H1 (cell line): ENCODE measurements around the gene SEPTIN7. TPM values are rescaled to one million over a fixed set of nuclear protein-coding genes. Genes with fewer than 3 reads are reported as not detected.

ENCODE experiments used
- CTCF ChIA-PET: fragments of 300-600 bp; sonication (Branson Sonifier 250); formaldehyde crosslinking; loops from one replicate; lab custom pipeline; 2021; ENCODE audit not compliant: partially characterized antibody; lab: Charles Lee
- POLR2A ChIA-PET: fragments of 300-600 bp; sonication (Branson Sonifier 250); formaldehyde crosslinking; loops from one replicate; lab custom pipeline; 2021; ENCODE audit warnings: inconsistent platforms; ENCODE audit not compliant: partially characterized antibody; lab: Charles Lee
- DNase-seq, 2 experiments: peaks; one replicate each; pipeline versions ENCODE4 v3.0.0 to v3.0.0-alpha.2; 2010 to 2022; ENCODE audit warnings: low spot score in 2 of 2, low read depth in 1 of 2, mixed read lengths in 1 of 2
- FAIRE-seq: peaks from 2 replicates; lab custom pipeline; 2011; peaks lifted over from hg19 to GRCh38; lab: Jason Lieb, UNC
- H2AFZ ChIP-seq: 2 replicates; pipeline ENCODE4 v1.8.1; 2012; ENCODE audit warnings: low read length, inconsistent platforms
- H2AK5ac ChIP-seq: 2 replicates; pipeline ENCODE4 v1.6.1; 2013; ENCODE audit warnings: low read depth, low read length
- H2BK120ac ChIP-seq: replicated peaks from 2 replicates; pipeline ENCODE3; 2013; ENCODE audit warnings: low read depth, low read length, inconsistent platforms
- H2BK12ac ChIP-seq: 2 replicates; pipeline ENCODE4 v1.6.1; 2013; ENCODE audit warnings: low read depth, low read length
- H2BK15ac ChIP-seq: 2 replicates; pipeline ENCODE4 v1.6.1; 2013; ENCODE audit warnings: low read length
- H2BK20ac ChIP-seq: 2 replicates; pipeline ENCODE4 v1.6.1; 2013; ENCODE audit warnings: low read length
- H2BK5ac ChIP-seq: 2 replicates; pipeline ENCODE4 v1.6.1; 2013; ENCODE audit warnings: low read depth, low read length
- H3K14ac ChIP-seq: 2 replicates; pipeline ENCODE4 v1.6.1; 2013; ENCODE audit warnings: inconsistent platforms; ENCODE audit not compliant: insufficient read length
- H3K18ac ChIP-seq: 2 replicates; pipeline ENCODE4 v1.6.1; 2013; ENCODE audit warnings: low read length; ENCODE audit errors: extremely low read depth
- H3K23ac ChIP-seq: 2 replicates; pipeline ENCODE4 v1.6.1; 2013; ENCODE audit warnings: inconsistent platforms; ENCODE audit not compliant: insufficient read length
- H3K23me2 ChIP-seq: 2 replicates; pipeline ENCODE4 v1.6.1; 2013; ENCODE audit warnings: low read depth, low read length
- H3K27ac ChIP-seq: 2 replicates; pipeline ENCODE4 v1.6.1; 2011; ENCODE audit warnings: low read depth, low read length, inconsistent platforms
- H3K27me3 ChIP-seq, 4 experiments: replicated peaks in 1 of 4; 1 replicate in 1 of 4; 2 replicates in 3 of 4; pipeline versions ENCODE4 v1.6.1 to v1.8.1; 2011 to 2013; ENCODE audit warnings: low read length in 3 of 4, mild to moderate bottlenecking in 3 of 4, inconsistent platforms in 2 of 4, mixed read lengths in 2 of 4, moderate library complexity in 1 of 4; ENCODE audit not compliant: control insufficient read depth in 3 of 4, insufficient read depth in 3 of 4; ENCODE audit errors: extremely low read depth in 1 of 4
- H3K36me3 ChIP-seq, 4 experiments: 2 replicates each; pipeline versions ENCODE4 v1.6.1 to v1.8.1; 2011 to 2013; ENCODE audit warnings: mild to moderate bottlenecking in 4 of 4, low read length in 3 of 4, moderate library complexity in 2 of 4, control low read depth in 1 of 4, inconsistent platforms in 1 of 4; ENCODE audit not compliant: insufficient read depth in 4 of 4, control insufficient read depth in 2 of 4
- H3K4ac ChIP-seq: replicated peaks from 2 replicates; pipeline ENCODE3; 2013; ENCODE audit warnings: low read length, low read depth, mixed read lengths, inconsistent platforms; ENCODE audit not compliant: insufficient read length
- H3K4me1 ChIP-seq, 4 experiments: replicated peaks in 1 of 4; 1 replicate in 1 of 4; 2 replicates in 3 of 4; pipeline versions ENCODE4 v1.6.1 to v1.8.1; 2011 to 2013; ENCODE audit warnings: low read length in 3 of 4, inconsistent platforms in 2 of 4, mixed read lengths in 1 of 4; ENCODE audit not compliant: insufficient read depth in 4 of 4, control insufficient read depth in 3 of 4
- H3K4me2 ChIP-seq, 2 experiments: 2 replicates each; pipeline versions ENCODE4 v1.6.1 to v1.8.1; 2011 to 2013; ENCODE audit warnings: low read depth in 2 of 2, low read length in 2 of 2, control low read depth in 1 of 2, inconsistent platforms in 1 of 2, mild to moderate bottlenecking in 1 of 2; ENCODE audit not compliant: insufficient read depth in 1 of 2
- H3K4me3 ChIP-seq, 4 experiments: fragments of 200-600, 300-600 bp in 1 of 4; sonication (generic), shearing (Covaris generic), sonication (Bioruptor Twin) in 1 of 4; 2 replicates each; pipeline versions ENCODE4 v1.5.1 to v1.8.1; 2011 to 2016; ENCODE audit warnings: low read length in 4 of 4, low read depth in 3 of 4, control low read depth in 2 of 4, inconsistent platforms in 2 of 4, mild to moderate bottlenecking in 2 of 4, mixed read lengths in 1 of 4, moderate library complexity in 1 of 4; ENCODE audit not compliant: insufficient read depth in 2 of 4; ENCODE audit errors: extremely low read depth in 1 of 4
- H3K56ac ChIP-seq: replicated peaks from 2 replicates; pipeline ENCODE3; 2013; ENCODE audit warnings: low read depth, mild to moderate bottlenecking, mixed read lengths, low read length, inconsistent platforms; ENCODE audit not compliant: insufficient read length
- H3K79me1 ChIP-seq: 2 replicates; pipeline ENCODE4 v1.6.1; 2013; ENCODE audit warnings: low read depth, low read length, control low read depth
- H3K79me2 ChIP-seq, 2 experiments: 2 replicates each; pipeline versions ENCODE4 v1.6.1 to v1.8.1; 2012 to 2013; ENCODE audit warnings: low read length in 2 of 2, mild to moderate bottlenecking in 2 of 2, inconsistent platforms in 1 of 2; ENCODE audit not compliant: insufficient read depth in 2 of 2, control insufficient read depth in 1 of 2
- H3K9ac ChIP-seq, 4 experiments: replicated peaks in 1 of 4; 1 replicate in 1 of 4; 2 replicates in 3 of 4; pipeline versions ENCODE4 v1.6.1 to v1.8.1; 2011 to 2013; ENCODE audit warnings: low read depth in 3 of 4, low read length in 3 of 4, control low read depth in 2 of 4, mild to moderate bottlenecking in 2 of 4, moderate library complexity in 2 of 4, inconsistent platforms in 1 of 4; ENCODE audit errors: extremely low read depth in 1 of 4
- H3K9me3 ChIP-seq, 2 experiments: 2 replicates each; pipeline versions ENCODE4 v1.6.1 to v1.8.1; 2012 to 2013; ENCODE audit warnings: mild to moderate bottlenecking in 2 of 2, moderate library complexity in 2 of 2, control low read depth in 1 of 2, inconsistent platforms in 1 of 2, low read depth in 1 of 2, low read length in 1 of 2, mixed read lengths in 1 of 2; ENCODE audit not compliant: insufficient read depth in 2 of 2
- H4K20me1 ChIP-seq, 2 experiments: replicated peaks in 1 of 2; 2 replicates each; pipeline versions ENCODE3 to v1.8.1; 2011 to 2013; ENCODE audit warnings: inconsistent platforms in 2 of 2, low read length in 2 of 2, mild to moderate bottlenecking in 1 of 2; ENCODE audit not compliant: insufficient read depth in 2 of 2, control insufficient read depth in 1 of 2
- H4K5ac ChIP-seq: 2 replicates; pipeline ENCODE4 v1.6.1; 2013; ENCODE audit warnings: low read length, low read depth, mixed read lengths, inconsistent platforms; ENCODE audit not compliant: insufficient read length
- H4K8ac ChIP-seq: 2 replicates; pipeline ENCODE4 v1.8.0; 2013; ENCODE audit warnings: mild to moderate bottlenecking, moderate library complexity, low read length, inconsistent platforms; ENCODE audit not compliant: insufficient read depth; ENCODE audit errors: extremely low read depth
- H4K91ac ChIP-seq: replicated peaks from 2 replicates; pipeline ENCODE3; 2013; ENCODE audit warnings: low read length, mixed read lengths, inconsistent platforms; ENCODE audit not compliant: insufficient read length
- ATF3 ChIP-seq: IDR thresholded peaks from 2 replicates; pipeline ENCODE4 v1.6.1; 2011; ENCODE audit warnings: low read depth, mild to moderate bottlenecking, low read length; ENCODE audit not compliant: insufficient read depth
- BACH1 ChIP-seq: IDR thresholded peaks from 2 replicates; pipeline ENCODE4 v1.6.1; 2012; ENCODE audit warnings: low read length, improper control_type of control experiment
- BRCA1 ChIP-seq: IDR thresholded peaks from 2 replicates; pipeline ENCODE4 v1.6.1; 2012; ENCODE audit warnings: low read depth, low read length, improper control_type of control experiment
- EGR1 ChIP-seq: IDR thresholded peaks from 2 replicates; pipeline ENCODE4 v1.6.1; 2011; ENCODE audit warnings: low read depth, low read length, borderline replicate concordance
- GABPA ChIP-seq: IDR thresholded peaks from 2 replicates; pipeline ENCODE4 v1.6.1; 2011; ENCODE audit warnings: mild to moderate bottlenecking, low read length, moderate library complexity, borderline replicate concordance; ENCODE audit not compliant: insufficient read depth
- HDAC2 ChIP-seq, 2 experiments: fragments of 300-600 bp in 1 of 2; sonication (generic) in 1 of 2; IDR thresholded peaks; 2 replicates each; pipeline ENCODE4 v1.6.1; 2011 to 2012; ENCODE audit warnings: low read depth in 2 of 2, low read length in 2 of 2, mild to moderate bottlenecking in 2 of 2, moderate library complexity in 2 of 2, borderline replicate concordance in 1 of 2, inconsistent platforms in 1 of 2
- HDAC6 ChIP-seq: IDR thresholded peaks from one replicate; pipeline ENCODE4 v1.7.1; 2012; ENCODE audit warnings: low read depth, mild to moderate bottlenecking, inconsistent platforms, low read length, moderate library complexity
- JUND ChIP-seq: IDR thresholded peaks from 2 replicates; pipeline ENCODE4 v1.6.1; 2011; ENCODE audit warnings: mild to moderate bottlenecking, improper control_type of control experiment, low read length
- NANOG ChIP-seq: IDR thresholded peaks from 2 replicates; pipeline ENCODE4 v1.6.1; 2011; ENCODE audit warnings: low read length, low read depth, mild to moderate bottlenecking, inconsistent platforms; ENCODE audit not compliant: insufficient read depth, poor library complexity, severe bottlenecking
- NRF1 ChIP-seq: IDR thresholded peaks from 2 replicates; pipeline ENCODE4 v1.6.1; 2011; ENCODE audit warnings: mild to moderate bottlenecking, low read depth, low read length, improper control_type of control experiment
- POLR2AphosphoS5 ChIP-seq: IDR thresholded peaks from 2 replicates; pipeline ENCODE4 v1.6.1; 2011; ENCODE audit warnings: low read depth, low read length
- SIN3A ChIP-seq, 2 experiments: IDR thresholded peaks in 1 of 2; conservative IDR thresholded peaks in 1 of 2; 2 replicates each; pipeline ENCODE4 v1.6.1; 2011 to 2012; ENCODE audit warnings: low read length in 2 of 2, improper control_type of control experiment in 1 of 2, low read depth in 1 of 2, mild to moderate bottlenecking in 1 of 2
- SP1 ChIP-seq: IDR thresholded peaks from 2 replicates; pipeline ENCODE4 v1.6.1; 2011; ENCODE audit warnings: low read depth, low read length
- TAF1 ChIP-seq: IDR thresholded peaks from 2 replicates; pipeline ENCODE4 v1.6.1; 2011; ENCODE audit warnings: mild to moderate bottlenecking, low read depth, low read length
- WGBS, 2 experiments: shearing (Covaris generic) in 1 of 2; methylation state at CpG; one replicate each; pipeline versions ENCODE4 v1.1.6 to v1.1.7; 2013 to 2015; ENCODE audit warnings: low lambda C conversion rate in 2 of 2, mixed read lengths in 2 of 2, inconsistent platforms in 1 of 2, low coverage in 1 of 2, missing lambda C conversion rate in 1 of 2; ENCODE audit not compliant: insufficient replicate concordance in 2 of 2, insufficient coverage in 1 of 2, insufficient read length in 1 of 2; ENCODE audit errors: extremely low coverage in 1 of 2, missing lambda C conversion rate in 1 of 2; 5-methylcytosine and 5-hydroxymethylcytosine counted together
- polyA plus RNA-seq, 7 experiments: library from polyadenylated mRNA; depleted of rRNA in 3 of 7; stranded (reverse) in 5 of 7; unstranded in 2 of 7; fragments of >200 nt in 5 of 7; fragments of 200-250 nt in 2 of 7; gene quantifications; 1 replicate in 5 of 7; 2 replicates in 1 of 7; 4 replicates in 1 of 7; pipeline versions ENCODE4 v1.2.1 to v1.2.3, GENCODE V29; 2011 to 2013; ENCODE audit warnings: missing spikeins in 2 of 7, mixed read lengths in 2 of 7
- total RNA-seq: library from RNA; stranded (reverse); fragmentation: NEBNext Ultra II Directional; extraction: Animal tissue kit (Norgen Biotek cat#: 25700); gene quantifications from 2 replicates; pipeline ENCODE4 v1.2.1, GENCODE V29; 2021

The SEPTIN7 gene
- total and polyA plus RNA-seq, 2 of the 8 experiments (the other 6 are each of a cell fraction or from before 2014, with no cell fraction given), result 85.3 to 183 TPM

- Histone ChIP-seq H3K23ac (no peak overlapping the region), H2BK20ac (no peak overlapping the region), H2AK5ac (no peak overlapping the region), H3K4me1 (no peaks in the 10 kb centered on the region), H3K79me1 (no peaks in the 10 kb centered on the region), H3K4ac (no peak overlapping the region), H3K27me3 (no peaks in the 10 kb centered on the region), H3K4me3 (no peak overlapping the region), H3K27ac (no peak overlapping the region), H3K56ac (no peak overlapping the region), H3K79me2 (no peaks in the 10 kb centered on the region), H2BK120ac (no peak overlapping the region), H3K4me2 (no peak overlapping the region), H4K8ac (no peak overlapping the region), H3K36me3 (no peaks in the 10 kb centered on the region), H3K9ac (no peak overlapping the region; a peak in 1 of 7 replicates), H2BK12ac (no peak overlapping the region), H4K20me1 (no peaks in the 10 kb centered on the region), H2BK5ac (no peak overlapping the region), H2AFZ (no peak overlapping the region), H2BK15ac (no peak overlapping the region), H4K5ac (no peak overlapping the region), H3K9me3 (no peaks in the 10 kb centered on the region), H3K14ac (no peak overlapping the region), H3K18ac (no peak overlapping the region), H3K23me2 (no peaks in the 10 kb centered on the region), H4K91ac (no peak overlapping the region)
- CTCF ChIA-PET, result interaction anchor here (0.9 kb wide), 2 partner anchors 8 to 13 kb away, joined by 3 to 4 read pairs; no protein-coding TSS in a partner anchor
- DNase-seq (no peak), FAIRE-seq (no peak)
- POLR2A ChIA-PET, result interaction anchor here (1.2 kb wide), 1 partner anchor 16 kb away, joined by 3 read pairs; the partner anchor contains the start of gene SEPTIN7
- 85% methylated on average over 3 of the region's 3 CpGs; no CpG with 5 or more reads in 1 of the 2 experiments for WGBS, 2 experiments
- TF ChIP-seq BACH1 (no peak), EGR1 (no peak), ATF3 (no peak), SP1 (no peak), NRF1 (no peak), NANOG (no peak), JUND (no peak), GABPA (no peak), POLR2AphosphoS5 (no peak), HDAC2 (IDR thresholded peaks at IDR 0.05; ENCODE audit: borderline replicate concordance in 1 of 2, low read depth in 2 of 2, low read length in 2 of 2) (no peak), HDAC6 (no peak), TAF1 (no peak), BRCA1 (no peak), SIN3A (conservative IDR thresholded peaks at IDR 0.05 in 1 of 2, IDR thresholded peaks at IDR 0.05 in 1 of 2; ENCODE audit: low read depth in 1 of 2, low read length in 2 of 2) (no peak)
These were observed 16.5 kb upstream of the SEPTIN7 start for GRCh38 chr7:35784332-35784731.
